ENCODE measurements around the gene EIF4E1B.

- TF ChIP-seq CTCF (IDR thresholded peaks at IDR 0.05) (no peak), POLR2A (IDR thresholded peaks at IDR 0.05; ENCODE audit: low read depth) (no peak), POLR2AphosphoS5 (IDR thresholded peaks at IDR 0.05) (no peak), EP300 (IDR thresholded peaks at IDR 0.05) (no peak)
Measured at GRCh38 chr5:176661676-176662075, 31.2 kb downstream of the EIF4E1B start.
